Calu3 (cell line): ENCODE measurements around the gene LCN12. TPM values are rescaled to one million over a fixed set of nuclear protein-coding genes. Genes with fewer than 3 reads are reported as not detected.

Experiments used
- BruUV-seq: library from RNA; stranded (reverse); fragments of 400-500 nt; replicated peaks from 2 replicates; lab custom pipeline; 2021; lab: Mats Ljungman, UMichigan
- CTCF ChIA-PET: fragments of 300-600 bp; sonication (Branson Sonifier 250); formaldehyde crosslinking; loops from one replicate; lab custom pipeline; 2022; ENCODE audit warnings: antibody characterized with exemption; lab: Charles Lee
- DNase-seq: peaks from one replicate; pipeline ENCODE4 v3.0.0; 2022
- H3K27ac Mint-ChIP-seq: one replicate; pipeline ENCODE4 v1.8.0; 2022; ENCODE audit warnings: mixed read lengths; ENCODE audit not compliant: unreplicated experiment
- H3K27me3 Mint-ChIP-seq: one replicate; pipeline ENCODE4 v1.8.0; 2022; ENCODE audit warnings: mixed read lengths; ENCODE audit not compliant: unreplicated experiment
- H3K36me3 Mint-ChIP-seq: one replicate; pipeline ENCODE4 v1.8.0; 2022; ENCODE audit warnings: mild to moderate bottlenecking, moderate library complexity, mixed read lengths; ENCODE audit not compliant: insufficient read depth, unreplicated experiment
- H3K4me1 Mint-ChIP-seq: one replicate; pipeline ENCODE4 v1.8.0; 2022; ENCODE audit warnings: mild to moderate bottlenecking, low read depth, mixed read lengths; ENCODE audit not compliant: unreplicated experiment
- H3K4me3 Mint-ChIP-seq: one replicate; pipeline ENCODE4 v1.8.0; 2022; ENCODE audit warnings: mild to moderate bottlenecking, low read depth, moderate library complexity, mixed read lengths; ENCODE audit not compliant: unreplicated experiment
- H3K9me3 Mint-ChIP-seq: one replicate; pipeline ENCODE4 v1.8.0; 2022; ENCODE audit warnings: low read depth, mixed read lengths; ENCODE audit not compliant: unreplicated experiment
- CTCF ChIP-seq: fragments of 200-600 bp; IDR thresholded peaks from one replicate; pipeline ENCODE4 v1.8.0; 2022; ENCODE audit warnings: antibody characterized with exemption; ENCODE audit not compliant: unreplicated experiment
- intact Hi-C: fragments of 100-400 bp; cut with micrococcal nuclease; formaldehyde crosslinking; loops from one replicate; pipeline ENCODE4 v1.10.0; 2022; ENCODE audit not compliant: unreplicated experiment
- total RNA-seq: library from RNA; stranded (reverse); gene quantifications from 2 replicates; pipeline ENCODE4 v1.2.3, GENCODE V29; 2022

The LCN12 gene
- total RNA-seq, 1 experiment from 2014 or later = 3.8 TPM

- intact Hi-C loops = no loop called here
- no peak for DNase-seq
- H3K27ac Mint-ChIP-seq = no peak overlapping the region
- no peaks in the 10 kb centered on the region for H3K27me3 Mint-ChIP-seq
- CTCF ChIA-PET = no interaction called here
- H3K36me3 Mint-ChIP-seq = peaks cover 59% of the 10 kb centered on the region
- no peak for TF ChIP-seq CTCF
- H3K9me3 Mint-ChIP-seq = no peaks in the 10 kb centered on the region
- no TSS peak for BruUV-seq
- H3K4me3 Mint-ChIP-seq = no peak overlapping the region
- peaks cover 4% of the 10 kb centered on the region for H3K4me1 Mint-ChIP-seq
Observed at GRCh38 chr9:136934277-136934676, 17.8 kb upstream of the LCN12 start.

- CTCF ChIA-PET = interaction anchor here (0.7 kb wide), 2 partner anchors 17 to 599 kb away, joined by 4 to 9 read pairs; no protein-coding TSS in a partner anchor
- Mint-ChIP-seq H3K9me3 (no peaks in the 10 kb centered on the region), H3K4me1 (peaks cover 8% of the 10 kb centered on the region), H3K27ac (no peak overlapping the region), H3K27me3 (no peaks in the 10 kb centered on the region), H3K4me3 (no peak overlapping the region), H3K36me3 (peaks cover 57% of the 10 kb centered on the region)
- DNase-seq = no peak
- BruUV-seq = no TSS peak
- TF ChIP-seq CTCF = no peak
- intact Hi-C loops = no loop called here
Observed at GRCh38 chr9:136935651-136936050, 16.4 kb upstream of the LCN12 start.

- no peak for DNase-seq
- CTCF ChIA-PET = no interaction called here
- Mint-ChIP-seq H3K9me3 (no peaks in the 10 kb centered on the region), H3K27me3 (no peaks in the 10 kb centered on the region), H3K4me3 (no peak overlapping the region), H3K27ac (no peak overlapping the region), H3K4me1 (peaks cover 8% of the 10 kb centered on the region), H3K36me3 (peaks cover 62% of the 10 kb centered on the region)
- intact Hi-C loops = no loop called here
- BruUV-seq = no TSS peak
- no peak for TF ChIP-seq CTCF
Observed at GRCh38 chr9:136936645-136937170, 15.4 kb upstream of the LCN12 start.

GRCh38 chr9:136937186-136938001, 14.7 kb upstream of the LCN12 start:
- Mint-ChIP-seq H3K9me3 (no peaks in the 10 kb centered on the region), H3K4me3 (no peak overlapping the region), H3K27ac (no peak overlapping the region), H3K4me1 (peaks cover 8% of the 10 kb centered on the region), H3K36me3 (peaks cover 68% of the 10 kb centered on the region), H3K27me3 (no peaks in the 10 kb centered on the region)
- intact Hi-C loops = no loop called here
- no peak for TF ChIP-seq CTCF
- no TSS peak for BruUV-seq
- CTCF ChIA-PET = interaction anchor here (0.6 kb wide), 1 partner anchor 81 kb away, joined by 5 read pairs; no protein-coding TSS in a partner anchor
- DNase-seq = no peak
